ENCODE results near the gene GJA4. TPM values are rescaled to one million over a fixed set of nuclear protein-coding genes. Genes with fewer than 3 reads are reported as not detected.
A peak's percentile ranks its signal among the peaks of the same experiment; 100 is the strongest.

Gene GJA4
- total and polyA plus RNA-seq, 2 donors (not counting 1 experiment from before 2014, with no cell fraction given) = not detected

GRCh38 chr1:34786521-34787325 is 6.1 kb upstream of the GJA4 start:
- POLR2A ChIA-PET = no interaction called here
- intact Hi-C loops (cut with micrococcal nuclease) = loop anchor here (1.0 to 2.0 kb wide), 2 partner anchors 66 to 80 kb away; no protein-coding TSS in a partner anchor

More at GRCh38 chr1:34786521-34787325, 6.1 kb upstream of the GJA4 start:
- Mint-ChIP-seq H3K4me3 (no peak overlapping the region), H3K9me3 (ENCODE audit: insufficient read depth) (no peaks in the 10 kb centered on the region), H3K27me3 (peaks cover 42% of the 10 kb centered on the region), H3K27ac (no peak overlapping the region), H3K4me1 (peaks cover 15% of the 10 kb centered on the region)
- Histone ChIP-seq H3K79me2 (ENCODE audit: control insufficient read depth, insufficient read depth, low read length) (no peaks in the 10 kb centered on the region), H3K27ac (ENCODE audit: low read length in 2 of 2) (no peak overlapping the region), H4K20me1 (ENCODE audit: control insufficient read depth, insufficient read depth, low read length, poor library complexity, severe bottlenecking) (no peaks in the 10 kb centered on the region), H3K4me1 (ENCODE audit: control insufficient read depth in 2 of 2, insufficient read depth in 2 of 2, low read length in 2 of 2) (peaks cover under 1 to 4% of the 10 kb centered on the region in 2 donors), H3K36me3 (replicated peaks in 1 of 2; ENCODE audit: control extremely low read depth in 1 of 2, control insufficient read depth in 1 of 2, extremely low read depth in 1 of 2, insufficient read depth in 2 of 2, low read length in 1 of 2) (no peaks in the 10 kb centered on the region), H3K9ac (ENCODE audit: low read length) (no peak overlapping the region), H2AFZ (ENCODE audit: insufficient read depth, low read depth, low read length, poor library complexity, severe bottlenecking) (no peak overlapping the region), H3K4me2 (replicated peaks; ENCODE audit: low read depth, low read length, poor library complexity, severe bottlenecking) (no peak overlapping the region), H3K4me3 (ENCODE audit: control extremely low read depth in 1 of 5, extremely low read depth in 1 of 5, insufficient read depth in 1 of 5, low read depth in 2 of 5, low read length in 4 of 5) (no peak overlapping the region), H3K27me3 (replicated peaks in 1 of 4; ENCODE audit: control extremely low read depth in 1 of 4, control insufficient read depth in 3 of 4, insufficient read depth in 4 of 4, low read length in 3 of 4) (peaks cover 0 to 32% (median 8%) of the 10 kb centered on the region in 4 experiments), H3K9me3 (ENCODE audit: control extremely low read depth in 1 of 3, control insufficient read depth in 2 of 3, insufficient read depth in 1 of 3, low read length in 2 of 3) (no peaks in the 10 kb centered on the region)
- CTCF ChIA-PET = interaction anchor here (0.6 to 1.6 kb wide), 2 partner anchors 81 to 642 kb away, joined by 3 to 7 read pairs; no protein-coding TSS in a partner anchor
- no peak for TF ChIP-seq EZH2 (IDR thresholded peaks at IDR 0.05; ENCODE audit: borderline replicate concordance, insufficient read depth, low read depth, low read length, poor library complexity, severe bottlenecking)
- peak; percentile 82 for TF ChIP-seq CTCF (IDR thresholded peaks at IDR 0.05)
- 44% methylated on average over 14 of the region's 14 CpGs for WGBS (ENCODE audit: insufficient coverage)
- ATAC-seq (ENCODE audit: low read depth) = peak; percentile 62
- DNase-seq = peak; percentile 70

Data from B cell (primary cell).